Measurements from ENCODE around the gene ZDHHC13.
"Not testable (repeated sequence)": the region's sequence is repeated elsewhere in the genome, so short reads cannot be mapped to it uniquely, and the experiment has no call there.

DNA sequence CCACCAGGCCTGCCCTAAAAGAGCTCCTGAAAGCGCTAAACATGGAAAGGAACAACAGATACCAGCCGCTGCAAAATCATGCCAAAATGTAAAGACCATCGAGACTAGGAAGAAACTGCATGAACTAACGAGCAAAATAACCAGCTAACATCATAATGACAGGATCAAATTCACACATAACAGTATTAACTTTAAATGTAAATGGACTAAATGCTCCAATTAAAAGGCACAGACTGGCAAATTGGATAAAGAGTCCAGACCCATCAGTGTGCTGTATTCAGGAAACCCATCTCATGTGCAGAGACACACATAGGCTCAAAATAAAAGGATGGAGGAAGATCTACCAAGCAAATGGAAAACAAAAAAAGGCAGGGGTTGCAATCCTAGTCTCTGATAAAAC, 19.9 kb downstream of the ZDHHC13 start:
- not testable (repeated sequence) for TF ChIP-seq CTCF (IDR thresholded peaks at IDR 0.05 in 8 of 11, conservative IDR thresholded peaks at IDR 0.05 in 3 of 11); POLR2AphosphoS5 (IDR thresholded peaks at IDR 0.05); POLR2A (IDR thresholded peaks at IDR 0.05)

Measured in spleen (tissue), 7 donors.